NCI-H1092 (cell line): ENCODE results near the gene APH1B.

Experiments used
- DNase-seq: peaks from one replicate; lab custom pipeline; 2025; lab: John Stamatoyannopoulos, UW

The APH1B gene

DNA sequence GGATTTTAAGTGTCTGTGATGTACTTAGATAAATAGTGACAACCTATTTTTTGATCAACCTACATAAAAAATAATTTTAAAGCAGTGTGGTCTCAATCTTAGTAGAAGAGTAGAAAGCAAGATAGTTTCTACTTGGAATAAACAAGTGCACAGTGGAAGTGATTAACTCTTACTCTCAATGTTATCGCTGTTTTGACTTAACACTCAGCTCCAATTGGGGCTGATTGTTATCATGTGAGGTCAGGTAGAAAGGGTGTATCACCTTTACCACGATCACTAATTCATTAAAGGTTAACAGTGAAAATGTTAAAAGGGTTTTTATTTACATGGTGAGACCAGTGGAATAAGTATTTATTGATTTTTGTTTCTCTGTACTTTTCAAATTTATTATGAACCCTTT lies 22.4 kb upstream of the APH1B start:
- no peak for DNase-seq

DNA sequence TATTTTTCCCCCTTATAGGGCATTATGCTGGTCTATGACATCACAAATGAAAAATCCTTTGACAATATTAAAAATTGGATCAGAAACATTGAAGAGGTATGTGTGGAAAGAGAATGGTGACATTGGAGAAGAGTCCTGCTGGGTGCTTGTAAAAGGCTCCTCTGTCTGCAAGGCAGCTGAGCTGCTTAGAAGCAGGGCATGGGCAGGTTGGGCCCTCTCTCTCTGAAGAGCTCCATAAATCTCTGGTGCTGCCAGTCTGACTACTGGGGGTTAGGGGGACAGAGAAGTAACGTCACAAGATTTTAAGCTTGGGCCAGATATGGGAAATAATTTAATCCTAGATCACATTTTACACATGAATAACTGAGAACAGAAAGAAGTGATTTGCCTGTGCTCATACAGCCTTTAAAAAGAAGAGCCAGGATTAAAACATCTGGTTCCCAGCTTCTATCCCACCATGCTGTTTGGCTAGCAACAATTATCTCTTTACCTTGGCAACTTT lies 21.9 kb upstream of the APH1B start:
- no peak for DNase-seq

DNA sequence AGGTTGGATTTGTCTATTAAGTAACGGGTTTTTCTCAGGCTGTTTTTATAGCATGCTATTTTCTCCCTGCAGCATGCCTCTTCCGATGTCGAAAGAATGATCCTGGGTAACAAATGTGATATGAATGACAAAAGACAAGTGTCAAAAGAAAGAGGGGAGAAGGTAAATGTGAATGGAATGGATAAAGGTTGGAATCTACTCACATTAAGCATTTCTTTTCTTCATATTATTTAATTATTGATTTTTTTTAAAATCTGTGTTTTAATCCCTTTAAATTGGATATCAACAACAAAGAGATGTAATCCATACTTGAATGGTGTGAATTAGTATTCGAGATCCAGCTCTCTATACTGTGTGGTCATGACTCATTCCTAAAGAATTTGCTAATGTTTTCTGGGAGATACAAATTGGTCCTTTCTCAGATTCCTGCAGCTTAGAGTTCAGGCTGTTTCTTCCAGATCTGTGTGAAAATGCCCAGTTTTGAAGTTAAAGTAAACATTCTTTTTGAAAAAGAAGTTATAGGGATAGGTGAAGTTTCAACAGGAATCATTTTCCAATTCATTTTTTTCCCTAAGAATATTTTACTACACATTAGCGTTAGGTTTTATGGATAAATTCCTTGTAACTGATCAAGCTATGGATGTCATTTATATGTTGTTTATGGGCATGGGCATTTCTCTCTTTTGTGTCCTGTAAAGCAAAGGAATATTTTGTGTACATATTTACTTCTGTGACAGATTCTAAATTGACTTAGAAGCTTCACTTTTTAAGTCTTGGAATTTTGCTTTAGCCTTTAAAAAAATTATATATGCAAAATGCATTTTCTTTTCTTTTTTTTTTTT lies 20.8 kb upstream of the APH1B start:
- no peak for DNase-seq

DNA sequence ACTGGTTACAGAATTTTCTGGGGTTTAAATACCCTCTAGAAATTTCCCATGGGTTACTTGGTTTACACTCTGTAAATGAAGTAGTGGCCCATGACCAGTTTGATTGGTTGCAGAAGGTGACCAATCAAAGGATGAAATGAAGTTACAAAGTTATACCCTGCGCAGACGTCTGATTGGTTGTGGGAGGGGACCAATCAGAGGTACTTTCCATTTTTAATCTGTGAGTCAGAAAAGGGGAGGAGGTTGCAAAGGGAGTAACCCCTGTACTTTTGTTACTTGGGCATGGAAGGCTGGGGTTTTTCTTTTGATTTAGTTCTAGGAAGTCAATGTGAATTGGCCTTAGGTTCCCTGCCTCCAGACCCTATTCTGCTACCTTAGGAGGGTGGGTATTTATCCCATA lies 18.7 kb upstream of the APH1B start:
- no peak for DNase-seq

DNA sequence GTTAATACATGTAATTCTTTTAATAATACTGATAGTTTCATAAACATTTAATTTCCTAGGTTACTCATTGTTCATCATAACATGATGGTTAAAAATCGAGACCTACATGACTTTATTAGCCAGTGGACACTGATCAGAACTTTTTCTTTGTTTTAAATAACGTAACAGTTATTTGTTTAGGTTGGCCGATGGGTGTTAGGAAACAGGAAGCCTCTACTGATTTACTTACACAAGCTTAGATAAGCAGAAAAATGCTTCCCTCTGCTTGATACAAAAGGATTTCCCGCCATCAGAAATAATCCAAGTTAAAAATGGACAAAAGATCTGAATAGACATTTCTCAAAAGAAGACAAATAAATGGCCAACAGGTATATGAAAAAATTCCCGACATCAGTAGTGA lies 16.6 kb upstream of the APH1B start:
- no peak for DNase-seq

DNA sequence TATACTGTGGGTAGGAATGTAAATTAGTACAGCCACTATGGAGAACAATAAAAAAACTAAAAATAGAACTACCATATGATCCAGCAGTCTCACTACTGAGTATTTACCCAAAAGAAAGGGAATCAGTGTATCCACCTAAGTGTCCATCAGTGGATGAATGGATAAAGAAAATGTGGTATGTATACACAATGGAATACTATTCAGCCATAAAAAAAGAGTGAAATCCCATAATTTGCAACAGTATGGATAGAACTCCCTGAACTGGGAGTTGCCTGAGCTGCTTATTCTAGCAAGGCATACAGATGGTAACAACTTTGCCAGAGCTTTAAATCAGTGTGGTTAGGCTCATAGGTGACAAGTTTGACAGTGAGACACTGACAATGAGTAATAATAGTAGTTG lies 16.1 kb upstream of the APH1B start:
- no peak for DNase-seq

DNA sequence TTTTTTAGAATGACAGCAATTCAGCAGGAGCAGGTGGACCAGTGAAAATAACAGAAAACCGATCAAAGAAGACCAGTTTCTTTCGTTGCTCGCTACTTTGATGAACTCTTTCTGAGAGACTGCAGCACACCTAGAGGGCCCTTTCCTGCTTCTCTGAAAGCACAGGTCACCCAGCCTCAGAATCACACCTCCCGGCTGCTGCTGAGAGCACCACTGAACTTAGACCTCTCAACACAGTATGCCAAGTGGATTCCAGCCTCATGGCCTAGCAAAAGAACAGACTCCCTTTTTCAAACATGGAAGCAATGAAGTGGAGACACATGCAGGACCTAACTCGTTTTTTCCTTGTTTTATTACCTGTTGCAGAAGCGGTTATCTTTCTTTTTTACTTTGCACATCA lies 13.9 kb upstream of the APH1B start:
- DNase-seq = no peak

DNA sequence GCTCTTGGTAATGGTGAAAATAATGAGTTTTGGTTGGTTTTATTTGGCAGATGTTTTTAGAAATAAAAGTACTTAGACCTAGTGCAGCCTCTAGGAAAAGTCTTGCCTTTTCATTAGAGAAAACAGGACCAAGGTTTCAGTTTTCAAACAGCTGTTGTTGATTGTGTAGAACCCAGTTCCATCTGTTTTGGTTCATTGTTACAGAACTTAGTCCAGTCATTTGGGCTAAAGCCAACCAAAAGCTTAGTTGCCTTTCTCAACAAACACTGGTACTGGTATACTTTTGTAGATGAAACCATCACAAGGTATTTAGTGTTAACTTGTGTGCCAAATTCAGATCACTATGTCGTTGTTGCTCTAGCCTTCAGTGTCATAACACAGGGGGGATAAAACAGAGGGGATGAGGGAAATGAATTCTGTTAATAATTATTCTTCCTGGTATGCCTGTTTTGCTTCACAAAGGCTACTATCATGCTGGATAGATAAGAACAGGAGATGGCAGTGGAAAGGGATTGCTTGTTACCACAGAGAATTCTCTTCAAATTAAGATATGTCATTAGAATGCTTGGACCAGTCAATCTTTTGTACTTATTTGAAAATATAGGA lies 12.6 kb upstream of the APH1B start:
- DNase-seq = no peak

DNA sequence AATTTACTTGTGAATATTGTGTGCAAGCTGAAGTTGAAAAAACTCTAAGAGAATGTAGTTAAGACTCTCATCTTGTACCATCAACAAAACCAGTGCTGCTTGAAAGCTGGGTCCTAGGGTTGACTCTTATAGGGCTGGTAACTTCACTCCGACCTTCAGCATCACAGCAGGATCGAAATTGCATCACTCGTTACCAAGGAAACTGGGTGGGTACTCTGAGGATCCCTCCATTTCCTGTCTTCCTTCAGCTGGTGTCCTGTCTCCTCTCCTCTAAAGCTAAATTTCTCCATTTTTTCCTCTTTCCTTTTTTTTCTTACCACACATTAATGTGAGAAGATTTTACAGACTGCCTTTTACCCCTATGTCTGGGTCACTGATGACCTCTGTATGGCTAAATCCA lies 3.0 kb upstream of the APH1B start:
- DNase-seq = no peak

DNA sequence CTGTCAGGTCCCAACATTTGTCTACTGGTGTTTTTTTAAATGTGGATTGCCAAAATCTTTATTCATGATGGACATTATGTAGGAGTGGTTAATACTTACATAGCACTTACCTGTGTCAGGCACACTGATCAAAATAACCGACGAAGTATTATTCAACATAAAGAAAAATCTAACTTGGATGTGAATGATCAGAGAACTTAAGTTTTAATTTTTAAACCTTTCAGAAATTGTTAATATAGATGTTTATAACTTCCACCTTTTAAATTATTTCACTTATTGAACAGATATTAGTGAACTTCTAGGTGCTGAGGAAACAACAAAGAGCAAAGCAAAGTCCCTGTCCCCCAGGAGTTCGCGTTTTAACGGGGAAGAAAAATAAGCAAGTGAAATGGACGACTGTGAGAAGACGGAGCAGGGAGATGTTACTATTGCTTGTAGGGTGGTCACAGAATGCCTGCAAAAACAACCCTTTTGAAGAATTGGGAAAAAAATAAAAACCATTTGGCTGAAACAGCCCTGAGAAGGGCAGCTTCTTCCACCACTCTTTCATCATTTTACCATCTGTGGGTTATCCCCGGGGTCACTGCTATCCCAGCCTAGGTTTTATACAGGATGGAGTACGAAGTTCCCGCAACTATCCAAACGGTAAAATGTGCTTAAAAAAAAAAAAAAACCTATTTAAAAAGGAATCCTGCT lies 915 bp upstream of the APH1B start:
- no peak for DNase-seq

DNA sequence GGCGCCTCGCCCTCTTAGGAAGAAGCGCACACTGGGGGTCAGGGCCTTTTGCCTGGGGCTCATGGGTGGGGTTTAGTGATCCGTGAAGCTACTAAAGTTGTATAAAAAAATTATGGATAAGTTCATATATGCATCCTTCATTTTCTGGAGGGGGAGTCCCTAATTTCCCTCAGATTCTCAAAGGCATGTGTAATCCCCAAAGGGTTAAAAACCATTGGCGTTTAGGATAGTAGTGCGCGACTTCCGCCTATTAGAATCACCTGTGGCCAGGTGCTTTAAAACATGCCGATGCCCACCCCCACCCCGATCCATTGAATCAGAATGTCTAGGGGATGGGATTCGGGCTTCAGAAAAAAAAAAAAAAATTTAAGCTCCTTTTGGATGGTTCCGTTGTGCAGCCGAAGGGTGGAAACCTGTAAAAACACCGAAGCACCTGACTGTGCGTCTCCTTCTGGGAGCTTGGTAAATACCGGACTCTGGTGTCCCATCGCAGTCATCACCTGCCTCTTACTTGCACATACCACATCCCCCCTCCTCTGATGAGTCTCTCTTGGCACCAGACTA lies 570 bp downstream of the APH1B start:
- DNase-seq = no peak

DNA sequence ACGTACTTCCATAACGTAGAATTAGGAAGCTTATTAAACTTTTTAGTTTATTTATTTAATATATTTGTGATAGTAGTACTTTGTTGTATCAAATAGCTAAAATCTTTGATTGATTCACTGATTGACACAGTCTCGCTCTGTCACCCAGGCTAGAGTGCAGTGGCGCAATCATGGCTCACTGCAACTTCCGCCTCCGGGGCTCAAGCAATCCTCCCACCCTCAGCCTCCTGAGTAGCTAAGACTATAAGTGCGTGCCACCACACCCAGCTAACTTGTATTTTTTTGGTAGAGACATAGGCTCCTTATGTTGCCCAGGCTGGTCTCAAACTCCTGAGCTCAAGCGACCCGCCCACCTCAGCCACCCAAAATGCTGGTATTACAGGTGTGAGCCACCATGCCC lies 5.7 kb downstream of the APH1B start:
- no peak for DNase-seq

DNA sequence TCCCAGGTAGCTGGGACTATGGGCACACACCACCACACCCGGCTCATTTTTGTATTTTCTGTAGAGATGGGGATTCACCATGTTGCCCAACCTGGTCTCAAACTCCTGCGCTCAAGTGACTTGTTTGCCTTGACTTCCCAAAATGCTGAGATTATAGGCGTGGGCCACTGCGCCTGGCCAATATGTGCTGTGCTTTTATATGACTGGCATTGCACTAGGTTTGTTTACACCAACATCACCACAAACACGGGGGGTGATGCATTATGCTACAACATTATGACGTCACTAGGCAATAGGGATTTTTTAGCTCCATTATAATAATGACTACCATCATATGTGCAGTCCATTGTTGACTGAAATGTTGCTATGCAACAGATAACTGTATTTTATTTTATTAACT lies 6.9 kb downstream of the APH1B start:
- DNase-seq = no peak

DNA sequence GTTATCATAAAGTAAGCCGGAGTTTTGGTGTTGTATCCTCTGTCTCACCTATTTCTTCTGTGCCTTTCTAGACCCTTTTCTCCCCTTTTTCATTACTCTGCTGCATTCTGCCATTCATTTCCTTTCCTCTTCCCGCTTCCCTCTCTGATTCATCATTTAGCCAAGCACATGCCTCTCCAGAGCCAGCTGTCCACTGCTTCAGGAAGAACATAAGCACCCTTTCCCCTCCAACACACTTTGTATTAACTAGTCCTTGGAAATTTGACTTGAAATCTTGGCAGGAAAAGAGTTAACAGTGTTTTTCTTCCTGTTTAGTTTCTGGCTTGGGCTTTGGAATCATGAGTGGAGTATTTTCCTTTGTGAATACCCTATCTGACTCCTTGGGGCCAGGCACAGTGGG lies 9.7 kb downstream of the APH1B start:
- DNase-seq = no peak

DNA sequence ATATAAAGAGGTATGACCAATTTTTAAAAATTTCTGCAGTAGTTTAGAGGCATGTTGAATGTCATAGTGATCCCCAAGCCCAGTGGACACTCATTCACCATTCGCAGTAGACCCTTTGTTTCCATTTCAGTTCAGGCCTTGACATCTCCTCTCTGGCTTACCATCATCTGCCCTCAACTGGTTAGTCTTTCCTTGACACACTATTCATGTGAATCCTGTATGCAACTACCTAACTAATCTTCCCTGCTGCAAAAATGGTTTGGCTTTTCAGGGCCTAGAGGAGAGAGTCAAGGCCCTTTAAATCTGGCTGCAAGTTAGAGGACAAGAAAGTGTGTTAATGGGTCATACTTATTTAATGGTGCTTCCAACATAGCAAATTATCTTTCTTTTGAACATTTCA lies 10.9 kb downstream of the APH1B start:
- no peak for DNase-seq

DNA sequence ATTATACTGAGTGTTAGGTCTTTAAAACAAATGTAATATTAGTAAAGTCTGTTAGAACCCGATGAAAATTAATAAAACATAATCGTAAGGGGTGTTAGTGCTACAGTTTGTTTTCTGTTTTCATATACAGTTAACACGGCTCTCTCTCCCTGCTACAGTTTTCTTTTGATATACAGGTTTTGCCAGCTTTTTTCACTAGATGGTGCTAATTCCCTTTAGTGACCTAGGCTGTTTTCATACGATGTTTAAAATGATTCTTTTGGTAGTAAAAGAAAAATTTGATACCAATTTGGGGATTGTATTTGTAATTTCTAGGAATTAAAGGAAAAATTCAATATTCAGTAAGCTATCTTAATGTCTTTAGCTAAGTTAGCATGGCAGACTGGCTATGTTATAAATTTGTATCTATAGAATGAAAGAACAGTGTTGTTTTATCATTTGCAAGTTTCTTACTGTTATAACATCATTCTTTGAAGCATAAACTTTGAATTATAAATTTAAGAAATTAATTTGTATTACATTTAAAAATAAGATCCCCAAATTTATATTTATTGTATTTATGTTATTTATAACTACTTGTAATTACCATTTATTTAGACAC lies 11.5 kb downstream of the APH1B start:
- peak; percentile 4 for DNase-seq

DNA sequence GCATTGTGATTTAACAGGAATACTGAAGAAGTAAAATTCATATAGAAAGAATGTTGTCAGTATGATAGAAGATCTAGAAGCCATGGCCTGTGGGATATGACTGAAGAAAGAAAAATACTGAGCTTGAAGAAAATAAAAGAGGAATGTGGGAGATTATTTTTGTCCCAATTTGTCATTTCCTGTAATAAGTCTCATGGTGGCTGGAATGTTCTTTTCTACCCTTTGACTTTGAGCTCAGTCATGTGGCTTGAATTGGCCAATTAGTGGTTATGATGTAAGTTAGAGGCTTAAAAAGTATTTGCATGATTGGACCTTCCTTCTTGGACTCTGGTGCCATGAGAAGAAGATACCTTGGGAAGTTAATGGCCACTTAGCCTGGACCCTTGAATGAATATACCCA lies 14.1 kb downstream of the APH1B start:
- DNase-seq = no peak

DNA sequence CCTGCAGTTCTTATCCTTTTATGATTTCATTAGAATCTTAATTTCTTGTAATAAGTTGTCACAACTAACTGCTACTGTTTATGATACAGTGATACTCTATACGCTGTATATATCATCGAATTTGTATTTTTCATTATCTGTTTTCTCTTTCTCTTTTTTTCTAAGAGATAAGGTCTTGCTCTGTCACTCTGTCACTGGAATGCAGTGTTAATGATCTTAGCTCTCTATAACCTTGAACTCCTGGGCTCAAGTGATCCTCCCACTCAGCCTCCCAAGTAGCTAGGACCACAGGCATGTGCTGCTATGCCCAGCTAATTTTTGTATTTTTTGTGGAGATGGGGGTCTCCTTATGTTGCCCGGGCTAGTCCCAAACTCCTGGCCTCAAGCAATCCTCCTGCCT lies 14.8 kb downstream of the APH1B start:
- no peak for DNase-seq

DNA sequence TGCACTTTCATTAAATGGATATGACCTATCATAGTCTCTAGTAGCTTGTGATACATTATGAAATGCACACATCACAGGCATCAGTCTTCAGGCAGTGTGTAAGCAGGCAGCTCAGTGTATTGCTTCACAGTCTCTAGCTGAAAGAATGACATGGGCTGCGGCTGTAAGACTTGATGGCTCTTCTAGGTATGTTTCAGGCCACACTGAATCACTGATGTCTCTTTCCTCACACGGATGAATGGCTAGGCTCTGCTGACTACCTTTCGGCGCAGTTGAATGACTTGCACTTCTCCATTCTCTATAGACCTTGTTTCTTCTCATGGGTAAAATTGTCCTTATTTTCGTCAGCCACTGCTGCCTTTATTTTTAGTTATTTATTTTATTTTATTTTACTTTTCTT lies 15.4 kb downstream of the APH1B start:
- no peak for DNase-seq

DNA sequence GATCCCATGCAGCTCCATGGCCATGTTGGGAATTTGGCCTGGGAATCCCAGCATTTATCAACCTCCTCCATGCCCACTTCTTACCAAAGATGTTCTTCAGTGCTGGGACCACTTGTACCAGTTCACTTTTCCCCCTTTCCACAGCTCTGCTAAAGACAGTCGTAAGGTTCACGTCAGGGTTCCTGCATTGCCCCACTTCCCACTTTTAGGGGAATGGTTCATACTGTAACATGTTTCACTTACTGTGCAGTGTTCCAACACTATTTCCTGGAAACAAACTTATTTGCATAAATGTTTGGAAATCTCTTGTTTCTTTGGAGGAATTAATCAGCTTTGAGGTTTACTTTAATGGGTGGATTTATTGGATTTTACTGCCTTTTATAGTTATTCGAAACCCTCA lies 17.0 kb downstream of the APH1B start:
- no peak for DNase-seq

DNA sequence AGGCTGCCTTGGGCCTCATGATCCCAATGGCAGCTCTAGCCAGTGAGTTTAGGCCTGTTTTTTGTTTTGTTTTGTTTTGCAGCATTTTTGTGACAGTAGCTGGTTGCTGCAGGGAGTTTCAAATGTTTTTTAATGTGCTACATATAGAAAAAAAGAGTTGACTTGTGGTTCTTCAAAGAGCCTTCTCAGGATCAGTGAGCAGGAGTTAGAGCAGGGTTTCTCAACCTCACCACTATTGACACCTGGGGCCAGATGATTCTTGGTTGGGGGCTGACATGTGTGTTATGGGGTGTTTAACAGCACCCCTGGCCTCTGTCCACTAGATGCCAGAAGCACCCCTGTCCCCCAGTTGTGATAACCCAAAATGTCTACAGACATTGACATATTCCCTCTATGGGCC lies 17.9 kb downstream of the APH1B start:
- DNase-seq = no peak

DNA sequence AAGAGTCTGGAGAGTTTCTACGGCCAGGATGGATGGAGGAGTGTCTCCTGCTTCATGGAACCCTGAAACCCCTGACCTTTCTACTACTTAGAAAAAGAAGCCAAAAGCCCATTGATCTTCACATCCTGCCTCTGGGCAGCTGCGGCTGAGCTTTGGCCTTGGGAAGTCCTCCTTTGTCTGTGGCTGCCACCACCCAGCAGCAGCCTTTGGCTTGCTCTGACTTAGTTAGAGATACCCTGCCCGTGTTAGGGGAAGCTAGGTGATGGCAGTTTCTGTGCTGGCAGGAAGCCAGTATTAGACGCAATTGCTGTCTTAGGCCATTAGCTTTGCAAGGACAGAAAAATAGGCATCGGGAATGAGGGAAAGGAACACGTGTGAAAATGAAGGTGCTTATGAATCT lies 18.8 kb downstream of the APH1B start:
- peak; percentile 21 for DNase-seq
